Omental fat pad (tissue), 4 donors: ENCODE data around the gene POLQ. TPM values are rescaled to one million over a fixed set of nuclear protein-coding genes. Genes with fewer than 3 reads are reported as not detected.

Experiments used
- ATAC-seq: fragments of 150-250 bp; one replicate; pipeline ENCODE4 v1.9.1; 2016; ENCODE audit warnings: mild to moderate bottlenecking, moderate library complexity; ENCODE audit not compliant: low FRiP score
- DNase-seq: peaks from one replicate; pipeline ENCODE4 v3.0.0-alpha.2; 2019; ENCODE audit warnings: low spot score
- CTCF ChIP-seq, 3 donors: fragments of 450-650 bp; IDR thresholded peaks; one replicate each; pipeline ENCODE4 v1.5.1; 2016 to 2017; ENCODE audit warnings: antibody characterized with exemption in 3 of 3, mild to moderate bottlenecking in 3 of 3, moderate library complexity in 2 of 3
- total RNA-seq, 4 donors: library from RNA; depleted of rRNA; stranded (reverse); fragments of >200 nt; gene quantifications; one replicate each; pipeline ENCODE4 v1.1.0, GENCODE V29; 2016

POLQ gene
- total RNA-seq, 4 donors from 2014 or later: 0.06 to 0.84 (median 0.25) TPM

- TF ChIP-seq CTCF (IDR thresholded peaks at IDR 0.05): no peak
- DNase-seq (no peak), ATAC-seq (no peak)
Measured at GRCh38 chr3:121567649-121568048, 21.9 kb upstream of the POLQ start, which contains the start of gene ARGFX. TSS of gene ARGFX (plus strand) at chr3:121567949. CDS start at chr3:121570714, 2,765 bp downstream.

DNA sequence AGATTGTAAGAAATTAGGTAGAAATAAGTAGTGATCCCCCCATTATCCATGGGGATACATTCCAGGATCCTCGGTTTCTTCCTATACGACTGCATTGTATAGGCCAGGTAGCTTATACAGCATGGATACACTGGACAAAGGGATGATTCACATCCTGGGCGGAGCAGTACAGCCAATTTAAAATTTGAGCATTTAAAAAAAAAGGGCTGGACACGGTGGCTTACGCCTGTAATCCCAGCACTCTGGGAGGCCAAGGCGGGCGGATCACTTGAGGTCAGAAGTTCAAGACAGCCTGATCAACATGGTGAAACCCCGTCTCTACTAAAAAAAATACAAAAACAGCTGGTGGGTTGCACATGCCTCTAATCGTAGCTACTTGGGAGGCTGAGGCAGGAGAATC is 21.0 kb upstream of the POLQ start:
- DNase-seq: no peak
- ATAC-seq: no peak
- no peak for TF ChIP-seq CTCF (IDR thresholded peaks at IDR 0.05)

- no peak for TF ChIP-seq CTCF (IDR thresholded peaks at IDR 0.05)
- ATAC-seq: no peak
- DNase-seq: no peak
Measured at GRCh38 chr3:121562148-121562547, 16.4 kb upstream of the POLQ start.

- DNase-seq: no peak
- no peak for ATAC-seq
- TF ChIP-seq CTCF (IDR thresholded peaks at IDR 0.05): no peak
Measured at GRCh38 chr3:121557426-121557934, 11.7 kb upstream of the POLQ start.

DNA sequence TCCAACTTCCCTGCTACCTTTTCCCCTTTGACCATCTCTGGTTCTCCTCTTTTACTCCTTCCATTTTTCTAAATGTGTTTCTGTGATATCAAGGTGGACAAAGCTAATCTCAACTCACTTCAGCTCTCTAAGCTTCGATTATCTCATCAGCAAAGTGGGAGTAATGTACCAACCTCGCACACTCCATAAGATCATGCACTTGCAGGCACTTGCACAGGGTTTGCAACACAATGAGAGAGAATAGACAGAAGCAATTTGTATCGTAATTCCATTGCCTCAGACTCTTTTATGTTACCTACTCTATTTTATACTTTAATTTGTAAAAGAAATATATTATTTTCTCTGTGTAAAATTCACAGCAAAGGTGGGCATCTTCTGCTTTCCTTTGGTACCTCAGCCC is 7.0 kb upstream of the POLQ start:
- no peak for TF ChIP-seq CTCF (IDR thresholded peaks at IDR 0.05)
- ATAC-seq (no peak), DNase-seq (no peak)

DNA sequence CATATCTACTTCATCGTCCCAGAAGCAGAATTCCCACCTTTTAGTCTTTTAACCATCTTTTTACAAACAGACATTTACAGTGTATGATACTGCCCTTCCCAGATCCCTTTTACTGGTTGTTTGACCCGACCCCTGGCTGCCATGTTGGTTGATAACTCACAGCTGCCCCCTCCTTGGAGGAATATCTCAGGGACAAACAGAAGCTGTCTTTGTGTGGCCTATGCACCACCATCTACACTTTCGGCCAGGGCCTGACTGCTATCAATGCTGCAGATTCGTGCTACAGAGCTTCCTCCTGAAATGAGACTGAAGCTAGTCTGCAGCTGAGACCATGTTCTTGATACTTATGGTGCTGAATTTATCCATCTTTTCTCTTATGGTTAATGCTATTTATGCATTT is 6.6 kb upstream of the POLQ start:
- no peak for DNase-seq
- no peak for TF ChIP-seq CTCF (IDR thresholded peaks at IDR 0.05)
- ATAC-seq: no peak

- DNase-seq (no peak), ATAC-seq (no peak)
- TF ChIP-seq CTCF (IDR thresholded peaks at IDR 0.05): no peak
Measured at GRCh38 chr3:121545049-121545573, 677 bp downstream of the POLQ start.
